NCI-H187 treated with DMSO at 0.1 percent for 48 hours (cell line): ENCODE results near the gene MEX3B.
"Not testable (repeated sequence)": the region's sequence is repeated elsewhere in the genome, so short reads cannot be mapped to it uniquely, and the experiment has no call there.

Experiments
- DNase-seq: peaks from one replicate; lab custom pipeline; 2025; lab: John Stamatoyannopoulos, UW

MEX3B gene

GRCh38 chr15:82005239-82005638, 40.6 kb downstream of the MEX3B start:
- DNase-seq: no peak

- no peak for DNase-seq
Observed at GRCh38 chr15:82003916-82004315, 41.9 kb downstream of the MEX3B start.

- DNase-seq: not testable (repeated sequence)
Observed at GRCh38 chr15:81995081-81995480, 50.7 kb downstream of the MEX3B start.

DNA sequence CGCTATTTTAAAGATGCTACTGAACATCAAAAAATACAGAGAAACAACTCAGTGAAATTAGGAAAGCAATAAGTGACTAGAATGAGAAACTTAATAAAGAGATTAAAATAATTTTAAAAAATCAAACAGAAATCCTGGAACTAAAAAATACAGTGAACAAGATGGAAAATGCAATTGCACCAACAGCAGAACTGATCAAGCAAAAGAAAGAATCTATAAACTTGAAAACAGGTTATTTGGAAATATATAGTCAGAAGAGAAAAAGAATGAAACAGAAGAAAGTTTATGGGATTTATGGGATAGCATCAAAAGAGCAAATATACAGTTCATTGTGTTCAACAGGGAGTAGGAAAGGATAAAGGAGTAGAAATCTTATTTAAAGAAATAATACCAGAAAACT, 53.3 kb downstream of the MEX3B start:
- no peak for DNase-seq
